Measurements from ENCODE around the gene LIPC. TPM values are rescaled to one million over a fixed set of nuclear protein-coding genes. Genes with fewer than 3 reads are reported as not detected.
A peak's percentile ranks its signal among the peaks of the same experiment; 100 is the strongest.

LIPC gene
- polyA plus RNA-seq, 2 of the 4 experiments (the other 2 are of a cell fraction): 0.13 to 0.30 TPM

DNA sequence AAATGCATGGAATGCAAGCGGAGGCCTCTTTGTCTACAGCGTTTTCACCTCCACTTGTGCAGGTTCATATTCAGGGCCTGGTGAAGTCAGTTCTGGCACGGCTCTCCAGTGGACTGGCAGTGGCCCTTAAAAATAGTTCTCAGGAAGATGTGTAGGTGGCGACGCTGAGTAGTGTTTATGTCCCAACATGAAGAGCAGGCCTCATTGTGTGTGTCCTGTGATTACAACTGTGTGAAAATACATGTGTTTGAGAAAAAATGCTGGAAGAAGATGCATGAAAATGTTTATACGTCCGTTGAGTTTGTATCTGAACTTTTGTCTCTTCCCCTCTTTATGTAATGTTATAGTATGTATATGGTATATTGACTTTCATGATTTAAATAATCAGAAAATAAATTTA is 7.2 kb downstream of the LIPC start (continued):
- TF ChIP-seq, protein P1, sequence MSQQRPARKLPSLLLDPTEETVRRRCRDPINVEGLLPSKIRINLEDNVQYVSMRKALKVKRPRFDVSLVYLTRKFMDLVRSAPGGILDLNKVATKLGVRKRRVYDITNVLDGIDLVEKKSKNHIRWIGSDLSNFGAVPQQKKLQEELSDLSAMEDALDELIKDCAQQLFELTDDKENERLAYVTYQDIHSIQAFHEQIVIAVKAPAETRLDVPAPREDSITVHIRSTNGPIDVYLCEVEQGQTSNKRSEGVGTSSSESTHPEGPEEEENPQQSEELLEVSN (IDR thresholded peaks at IDR 0.05; ENCODE audit: borderline replicate concordance, low read depth): no peak
- no peak for TF ChIP-seq HOXB5 (CRISPR knock-in tag; IDR thresholded peaks at IDR 0.05)
- TF ChIP-seq HOXB13 (CRISPR knock-in tag; IDR thresholded peaks at IDR 0.05; ENCODE audit: low read depth): 0 out of 2 replicates have a peak, but pooled peaks have one; percentile 16
- TF ChIP-seq, protein P2, sequence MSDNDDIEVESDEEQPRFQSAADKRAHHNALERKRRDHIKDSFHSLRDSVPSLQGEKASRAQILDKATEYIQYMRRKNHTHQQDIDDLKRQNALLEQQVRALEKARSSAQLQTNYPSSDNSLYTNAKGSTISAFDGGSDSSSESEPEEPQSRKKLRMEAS (IDR thresholded peaks at IDR 0.05): peak; percentile 45; the same call in 1 of the 2 replicates
- TF ChIP-seq TP53 (CRISPR knock-in tag; IDR thresholded peaks at IDR 0.05): no peak
- TF ChIP-seq, protein P3, sequence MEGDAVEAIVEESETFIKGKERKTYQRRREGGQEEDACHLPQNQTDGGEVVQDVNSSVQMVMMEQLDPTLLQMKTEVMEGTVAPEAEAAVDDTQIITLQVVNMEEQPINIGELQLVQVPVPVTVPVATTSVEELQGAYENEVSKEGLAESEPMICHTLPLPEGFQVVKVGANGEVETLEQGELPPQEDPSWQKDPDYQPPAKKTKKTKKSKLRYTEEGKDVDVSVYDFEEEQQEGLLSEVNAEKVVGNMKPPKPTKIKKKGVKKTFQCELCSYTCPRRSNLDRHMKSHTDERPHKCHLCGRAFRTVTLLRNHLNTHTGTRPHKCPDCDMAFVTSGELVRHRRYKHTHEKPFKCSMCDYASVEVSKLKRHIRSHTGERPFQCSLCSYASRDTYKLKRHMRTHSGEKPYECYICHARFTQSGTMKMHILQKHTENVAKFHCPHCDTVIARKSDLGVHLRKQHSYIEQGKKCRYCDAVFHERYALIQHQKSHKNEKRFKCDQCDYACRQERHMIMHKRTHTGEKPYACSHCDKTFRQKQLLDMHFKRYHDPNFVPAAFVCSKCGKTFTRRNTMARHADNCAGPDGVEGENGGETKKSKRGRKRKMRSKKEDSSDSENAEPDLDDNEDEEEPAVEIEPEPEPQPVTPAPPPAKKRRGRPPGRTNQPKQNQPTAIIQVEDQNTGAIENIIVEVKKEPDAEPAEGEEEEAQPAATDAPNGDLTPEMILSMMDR (IDR thresholded peaks at IDR 0.05): peak; percentile 46; the same call in 2 of the 3 replicates
- TF ChIP-seq EP300 (IDR thresholded peaks at IDR 0.05): no peak
- peak; percentile 50 for TF ChIP-seq SMC3 (IDR thresholded peaks at IDR 0.05)

DNA sequence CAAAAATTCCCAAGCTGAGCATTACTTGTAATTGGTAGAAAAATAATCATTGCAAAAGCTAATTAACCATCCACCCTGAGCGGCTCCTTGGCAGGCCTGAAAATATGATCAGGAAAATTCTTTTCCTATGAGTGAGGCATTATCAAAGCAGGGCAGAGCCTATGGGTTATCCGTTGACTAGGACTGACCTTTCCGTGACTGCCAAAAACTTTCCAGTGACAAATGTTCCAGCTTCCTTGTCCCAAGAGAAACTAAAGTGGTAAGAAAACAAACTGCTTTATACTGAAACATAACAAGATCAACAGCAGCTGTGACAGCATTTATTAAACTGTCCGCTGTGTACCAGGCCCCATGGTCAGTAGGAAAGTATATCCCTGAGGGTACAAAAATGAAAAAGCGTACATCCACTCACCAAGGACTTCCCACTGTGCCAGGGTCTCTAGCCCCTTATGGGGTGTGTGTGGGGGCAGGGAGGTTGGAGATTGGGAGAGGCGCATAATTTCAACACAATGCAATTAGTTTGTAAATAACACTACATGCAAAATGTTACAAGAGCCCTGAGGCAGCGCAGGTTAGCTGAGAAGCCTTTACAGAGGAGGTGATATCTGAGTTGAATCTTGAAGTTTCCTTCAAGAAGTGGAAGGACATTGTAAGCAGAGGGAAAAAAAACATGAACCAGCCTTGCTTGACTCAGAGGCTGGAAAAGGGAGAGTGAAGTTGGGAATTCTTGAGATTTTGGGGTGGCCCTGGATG is 8.5 kb downstream of the LIPC start:
- H3K4me3 ChIP-seq: peak overlapping the region; percentile 8; the same call in 1 of the 3 replicates
- no peaks in the 10 kb centered on the region for H3K9me3 ChIP-seq
- peak; percentile 89 to 92 for DNase-seq (ENCODE audit: low read depth in 1 of 2, low spot score in 1 of 2)
- peak overlapping the region; percentile 92 to 93 for H3K27ac ChIP-seq
- 4% methylated on average over 7 of the region's 7 CpGs for WGBS (ENCODE audit: missing lambda C conversion rate)
- POLR2A ChIA-PET: interaction anchor here (1.1 to 1.8 kb wide), 4 partner anchors 29 to 310 kb away, joined by 3 to 10 read pairs (median 8); partner anchors contain the start of gene ADAM10
- ATAC-seq: peak; percentile 72 to 82
- H3K4me2 ChIP-seq: peak overlapping the region; percentile 89
- peaks cover 70% of the 10 kb centered on the region for H3K4me1 ChIP-seq
- CTCF ChIA-PET: interaction anchor here (0.6 to 2.4 kb wide), 15 partner anchors 10 to 1092 kb away, joined by 3 to 10 read pairs (median 4); no protein-coding TSS in a partner anchor
- TF ChIP-seq FOSL2 (IDR thresholded peaks at IDR 0.05) (peak; percentile 75), FOSL2 (CRISPR knock-in tag; IDR thresholded peaks at IDR 0.05) (peak; percentile 85), EHF (CRISPR knock-in tag; IDR thresholded peaks at IDR 0.05) (0 out of 2 replicates have a peak, but pooled peaks have one; percentile 19), RCOR1 (IDR thresholded peaks at IDR 0.05; ENCODE audit: low read depth, low read length) (no peak), RAD21 (conservative IDR thresholded peaks at IDR 0.05 in 1 of 2, IDR thresholded peaks at IDR 0.05 in 1 of 2) (peak; percentile 39 to 49; a peak in 4 of 5 replicates), JUNB (IDR thresholded peaks at IDR 0.05) (peak; percentile 79), ZC3H11A (IDR thresholded peaks at IDR 0.05) (no peak), CEBPB (IDR thresholded peaks at IDR 0.05) (peak; percentile 31 to 53; a peak in 2 of 4 replicates), SMC3 (IDR thresholded peaks at IDR 0.05) (no peak; the same call in 1 of the 3 replicates), HEYL (CRISPR knock-in tag; IDR thresholded peaks at IDR 0.05) (no peak), GATA3 (IDR thresholded peaks at IDR 0.05; ENCODE audit: borderline replicate concordance) (peak; percentile 83; the same call in 1 of the 2 replicates), HOXA7 (CRISPR knock-in tag; IDR thresholded peaks at IDR 0.05) (peak; percentile 34; the same call in 1 of the 2 replicates), NFE2L2 (conservative IDR thresholded peaks at IDR 0.05; ENCODE audit: low read length) (no peak), RFX5 (IDR thresholded peaks at IDR 0.05) (no peak), EP300 (IDR thresholded peaks at IDR 0.05) (peak; percentile 68 to 88; a peak in 4 of 5 replicates), TP53 (CRISPR knock-in tag; IDR thresholded peaks at IDR 0.05) (0 out of 2 replicates have a peak, but pooled peaks have one; percentile 43), JUN (IDR thresholded peaks at IDR 0.05) (peak; percentile 79; a peak in 3 of 5 replicates), RARB (CRISPR knock-in tag; IDR thresholded peaks at IDR 0.05) (peak; percentile 74; the same call in 1 of the 2 replicates)
- TF ChIP-seq, protein P4, sequence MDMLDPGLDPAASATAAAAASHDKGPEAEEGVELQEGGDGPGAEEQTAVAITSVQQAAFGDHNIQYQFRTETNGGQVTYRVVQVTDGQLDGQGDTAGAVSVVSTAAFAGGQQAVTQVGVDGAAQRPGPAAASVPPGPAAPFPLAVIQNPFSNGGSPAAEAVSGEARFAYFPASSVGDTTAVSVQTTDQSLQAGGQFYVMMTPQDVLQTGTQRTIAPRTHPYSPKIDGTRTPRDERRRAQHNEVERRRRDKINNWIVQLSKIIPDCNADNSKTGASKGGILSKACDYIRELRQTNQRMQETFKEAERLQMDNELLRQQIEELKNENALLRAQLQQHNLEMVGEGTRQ (IDR thresholded peaks at IDR 0.05): no peak
- TF ChIP-seq, protein P5, sequence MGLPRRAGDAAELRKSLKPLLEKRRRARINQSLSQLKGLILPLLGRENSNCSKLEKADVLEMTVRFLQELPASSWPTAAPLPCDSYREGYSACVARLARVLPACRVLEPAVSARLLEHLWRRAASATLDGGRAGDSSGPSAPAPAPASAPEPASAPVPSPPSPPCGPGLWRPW (IDR thresholded peaks at IDR 0.05): no peak
- TF ChIP-seq, protein P2 (IDR thresholded peaks at IDR 0.05): peak; percentile 19; the same call in 1 of the 2 replicates
- TF ChIP-seq, protein P6, sequence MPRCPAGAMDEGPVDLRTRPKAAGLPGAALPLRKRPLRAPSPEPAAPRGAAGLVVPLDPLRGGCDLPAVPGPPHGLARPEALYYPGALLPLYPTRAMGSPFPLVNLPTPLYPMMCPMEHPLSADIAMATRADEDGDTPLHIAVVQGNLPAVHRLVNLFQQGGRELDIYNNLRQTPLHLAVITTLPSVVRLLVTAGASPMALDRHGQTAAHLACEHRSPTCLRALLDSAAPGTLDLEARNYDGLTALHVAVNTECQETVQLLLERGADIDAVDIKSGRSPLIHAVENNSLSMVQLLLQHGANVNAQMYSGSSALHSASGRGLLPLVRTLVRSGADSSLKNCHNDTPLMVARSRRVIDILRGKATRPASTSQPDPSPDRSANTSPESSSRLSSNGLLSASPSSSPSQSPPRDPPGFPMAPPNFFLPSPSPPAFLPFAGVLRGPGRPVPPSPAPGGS (IDR thresholded peaks at IDR 0.05): peak; percentile 55; the same call in 2 of the 3 replicates
- TF ChIP-seq, protein P7, sequence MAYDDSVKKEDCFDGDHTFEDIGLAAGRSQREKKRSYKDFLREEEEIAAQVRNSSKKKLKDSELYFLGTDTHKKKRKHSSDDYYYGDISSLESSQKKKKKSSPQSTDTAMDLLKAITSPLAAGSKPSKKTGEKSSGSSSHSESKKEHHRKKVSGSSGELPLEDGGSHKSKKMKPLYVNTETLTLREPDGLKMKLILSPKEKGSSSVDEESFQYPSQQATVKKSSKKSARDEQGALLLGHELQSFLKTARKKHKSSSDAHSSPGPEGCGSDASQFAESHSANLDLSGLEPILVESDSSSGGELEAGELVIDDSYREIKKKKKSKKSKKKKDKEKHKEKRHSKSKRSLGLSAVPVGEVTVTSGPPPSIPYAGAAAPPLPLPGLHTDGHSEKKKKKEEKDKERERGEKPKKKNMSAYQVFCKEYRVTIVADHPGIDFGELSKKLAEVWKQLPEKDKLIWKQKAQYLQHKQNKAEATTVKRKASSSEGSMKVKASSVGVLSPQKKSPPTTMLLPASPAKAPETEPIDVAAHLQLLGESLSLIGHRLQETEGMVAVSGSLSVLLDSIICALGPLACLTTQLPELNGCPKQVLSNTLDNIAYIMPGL (CRISPR knock-in tag; IDR thresholded peaks at IDR 0.05; ENCODE audit: borderline replicate concordance): no peak
- peak; percentile 99 for FAIRE-seq
